Prostate gland (tissue), 2 donors: Measurements from ENCODE around the gene SPRED1. TPM values are rescaled to one million over a fixed set of nuclear protein-coding genes. Genes with fewer than 3 reads are reported as not detected.

ENCODE experiments used
- DNase-seq: peaks from one replicate; pipeline ENCODE4 v3.0.0-alpha.2; 2019; ENCODE audit warnings: low spot score
- H3K27ac ChIP-seq, 2 donors: fragments of 200-600 bp; sonication (generic); 2 replicates each; pipeline ENCODE4 v1.5.1; 2017 to 2019
- H3K27me3 ChIP-seq: fragments of 200-600 bp; sonication (generic); replicated peaks from 2 replicates; pipeline ENCODE4 v1.5.1; 2019; ENCODE audit not compliant: insufficient read depth
- H3K36me3 ChIP-seq, 2 donors: fragments of 200-600 bp; sonication (generic); 1 replicate in 1 of 2; 2 replicates in 1 of 2; pipeline versions ENCODE4 v1.5.1 to v1.8.1; 2017 to 2019
- H3K4me1 ChIP-seq: fragments of 200-600 bp; sonication (generic); replicated peaks from 2 replicates; pipeline ENCODE4 v1.5.1; 2019
- H3K4me3 ChIP-seq, 2 donors: fragments of 200-600 bp; sonication (generic); 2 replicates each; pipeline ENCODE4 v1.5.1; 2017 to 2019
- H3K9me3 ChIP-seq: fragments of 200-600 bp; sonication (generic); 2 replicates; pipeline ENCODE4 v1.5.1; 2017
- POLR2A ChIP-seq: fragments of 450-650 bp; IDR thresholded peaks from one replicate; pipeline ENCODE4 v1.6.1; 2016; ENCODE audit warnings: antibody characterized with exemption, mild to moderate bottlenecking
- POLR2AphosphoS5 ChIP-seq: sonication (generic); formaldehyde crosslinking; IDR thresholded peaks from one replicate; pipeline ENCODE4 v1.6.1; 2017; ENCODE audit warnings: antibody characterized with exemption
- WGBS: methylation state at CpG from one replicate; pipeline ENCODE4 v1.1.5; 2018; 5-methylcytosine and 5-hydroxymethylcytosine counted together
- intact Hi-C: fragments of 100-400 bp; cut with DNase I; formaldehyde crosslinking; loops from one replicate; pipeline ENCODE4 v1.14.2; 2022
- total RNA-seq, 2 donors: library from RNA; depleted of rRNA; stranded (reverse); fragments of >200 nt; gene quantifications; one replicate each; pipeline ENCODE4 v1.1.0, GENCODE V29; 2016
- TF ChIP-seq, protein P1 (sequence below), 4 experiments: fragments of 200-600 bp in 2 of 4; fragments of 450-650 bp in 2 of 4; sonication (generic) in 2 of 4; IDR thresholded peaks; 1 replicate in 3 of 4; 2 replicates in 1 of 4; pipeline ENCODE4 v1.5.1; 2016 to 2019; ENCODE audit warnings: antibody characterized with exemption in 4 of 4, mild to moderate bottlenecking in 2 of 4, moderate library complexity in 2 of 4

The SPRED1 gene
- total RNA-seq = 10 to 100 TPM in 1 of 2 donors, 1 to 10 TPM in 1; 9.5 to 13.3 TPM

DNA sequence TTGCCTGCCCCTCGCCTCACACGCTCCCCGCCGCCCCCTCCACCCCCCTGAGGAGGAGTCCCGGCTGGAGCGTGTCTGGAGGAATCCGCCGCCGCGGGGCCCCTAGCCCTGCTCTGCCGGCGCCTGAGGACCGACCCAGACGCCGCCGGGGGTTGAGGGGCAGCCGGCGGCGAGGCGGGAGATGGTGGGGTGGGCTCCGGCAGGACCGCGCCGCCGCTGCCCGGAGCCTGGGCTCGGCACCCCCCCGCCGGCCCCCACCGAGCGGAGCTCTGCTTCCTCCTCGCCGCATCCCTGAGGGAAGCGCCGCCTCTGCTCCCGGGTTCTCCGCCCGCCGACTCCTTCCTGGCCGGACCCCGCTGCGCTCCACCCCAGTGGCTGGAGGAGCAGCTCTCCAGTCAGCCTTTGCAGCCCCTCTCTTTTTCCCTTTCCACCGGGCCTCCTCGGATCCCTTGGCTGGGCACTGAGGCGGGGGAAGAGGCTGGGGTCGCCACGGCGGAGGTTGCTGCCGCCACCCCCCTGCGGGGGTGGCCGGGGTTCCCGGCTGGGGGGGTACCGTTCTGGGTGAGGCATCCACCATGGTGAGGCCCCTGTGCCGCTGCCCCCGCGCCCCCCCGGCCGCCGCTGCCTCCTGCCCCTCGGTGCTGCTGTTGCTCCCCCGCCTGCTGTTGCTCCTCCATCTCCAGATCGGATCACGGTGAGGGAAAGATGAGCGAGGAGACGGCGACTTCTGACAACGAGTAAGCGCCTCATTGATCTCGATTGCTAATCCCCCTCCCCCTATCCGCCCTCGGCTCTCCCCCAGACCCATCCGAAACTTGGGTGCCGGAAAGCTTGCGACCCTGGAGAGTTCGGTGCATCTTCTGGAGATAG is at the start of gene SPRED1:
SPRED1 (plus strand) TSS at position 356 of the 870 bp plus-strand sequence; CDS start at position 706, 350 bp downstream.
- Histone ChIP-seq H3K27ac (peak within 1 kb of the TSS; percentile 93 to 97), H3K9me3 (no peaks in the 10 kb centered on the region), H3K4me1 (no peaks in the 10 kb centered on the region), H3K27me3 (no peaks in the 10 kb centered on the region), H3K36me3 (no peaks in the 10 kb centered on the region), H3K4me3 (peak within 1 kb of the TSS; percentile 86 to 94)
- intact Hi-C loops = loop anchor here (5.0 kb wide), 2 partner anchors 100 to 180 kb away; no protein-coding TSS in a partner anchor
- TF ChIP-seq POLR2A (no peak), POLR2AphosphoS5 (no peak)
- TF ChIP-seq, protein P1, sequence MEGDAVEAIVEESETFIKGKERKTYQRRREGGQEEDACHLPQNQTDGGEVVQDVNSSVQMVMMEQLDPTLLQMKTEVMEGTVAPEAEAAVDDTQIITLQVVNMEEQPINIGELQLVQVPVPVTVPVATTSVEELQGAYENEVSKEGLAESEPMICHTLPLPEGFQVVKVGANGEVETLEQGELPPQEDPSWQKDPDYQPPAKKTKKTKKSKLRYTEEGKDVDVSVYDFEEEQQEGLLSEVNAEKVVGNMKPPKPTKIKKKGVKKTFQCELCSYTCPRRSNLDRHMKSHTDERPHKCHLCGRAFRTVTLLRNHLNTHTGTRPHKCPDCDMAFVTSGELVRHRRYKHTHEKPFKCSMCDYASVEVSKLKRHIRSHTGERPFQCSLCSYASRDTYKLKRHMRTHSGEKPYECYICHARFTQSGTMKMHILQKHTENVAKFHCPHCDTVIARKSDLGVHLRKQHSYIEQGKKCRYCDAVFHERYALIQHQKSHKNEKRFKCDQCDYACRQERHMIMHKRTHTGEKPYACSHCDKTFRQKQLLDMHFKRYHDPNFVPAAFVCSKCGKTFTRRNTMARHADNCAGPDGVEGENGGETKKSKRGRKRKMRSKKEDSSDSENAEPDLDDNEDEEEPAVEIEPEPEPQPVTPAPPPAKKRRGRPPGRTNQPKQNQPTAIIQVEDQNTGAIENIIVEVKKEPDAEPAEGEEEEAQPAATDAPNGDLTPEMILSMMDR (IDR thresholded peaks at IDR 0.05) = no peak
- peak; percentile 67 for DNase-seq
- under 1% methylated on average over 48 of the region's 75 CpGs for WGBS

DNA sequence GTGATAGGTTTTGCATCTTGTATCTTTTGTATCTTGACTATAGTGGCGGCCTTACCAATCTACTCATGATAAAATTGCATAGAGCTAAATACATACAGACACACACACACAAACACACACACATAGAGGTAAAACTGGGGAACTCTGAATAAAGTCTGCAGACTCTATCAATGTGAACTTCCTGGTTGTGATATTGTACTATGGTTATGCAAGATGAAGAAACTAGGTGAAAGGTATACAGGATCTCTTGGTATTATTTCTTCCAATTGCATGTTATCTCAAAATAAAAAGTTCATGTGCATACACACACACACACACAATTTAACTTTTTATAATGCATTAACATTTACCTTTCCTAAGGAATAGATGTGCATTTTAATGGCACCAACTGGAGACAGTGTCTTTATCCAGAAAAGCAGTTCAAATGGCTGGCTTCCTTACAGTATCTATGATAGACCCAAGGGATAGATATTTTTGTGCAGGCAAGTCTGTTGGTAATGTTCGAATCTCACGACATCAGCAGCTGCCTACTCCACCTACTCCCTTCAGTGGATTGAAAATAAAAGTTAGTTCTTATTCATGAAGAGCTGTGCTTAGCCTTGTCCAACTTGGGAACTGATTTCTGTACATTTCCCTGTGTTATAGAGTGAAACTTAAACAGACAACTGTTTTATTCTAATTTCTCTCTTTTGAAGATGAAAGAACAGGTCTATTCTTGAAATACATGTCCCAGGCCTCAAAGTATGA is 46.9 kb upstream of the SPRED1 start:
- intact Hi-C loops = no loop called here
- TF ChIP-seq, protein P1 (IDR thresholded peaks at IDR 0.05) = no peak
- TF ChIP-seq POLR2A = no peak
- TF ChIP-seq POLR2AphosphoS5 = no peak
- WGBS = 78% methylated on average over 3 of the region's 3 CpGs

DNA sequence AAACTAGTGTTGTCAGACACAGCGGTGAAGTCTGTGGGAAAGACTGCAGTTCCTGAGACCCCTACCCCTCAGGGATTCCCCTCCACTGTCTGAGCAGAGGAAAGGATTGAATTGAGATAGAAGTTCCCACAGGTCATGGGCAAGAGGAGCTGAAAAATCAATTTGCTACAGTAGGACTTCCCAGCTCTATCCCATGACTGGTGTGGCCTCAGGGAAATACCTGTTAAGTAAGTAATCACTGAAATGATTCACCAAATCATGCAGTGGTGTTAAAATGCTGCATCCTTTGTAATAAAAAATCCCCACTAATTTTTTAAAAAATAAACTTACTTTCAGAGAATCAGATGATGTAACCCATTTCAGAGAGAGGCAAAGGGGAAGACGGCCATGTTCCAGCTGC is 45.0 kb upstream of the SPRED1 start:
- H3K27ac ChIP-seq = no peak overlapping the region
- H3K36me3 ChIP-seq = no peaks in the 10 kb centered on the region
- no peak for TF ChIP-seq POLR2A
- TF ChIP-seq, protein P1 (IDR thresholded peaks at IDR 0.05) = no peak
- TF ChIP-seq POLR2AphosphoS5 = no peak
- WGBS = 100% methylated on average over 2 of the region's 2 CpGs
- no peak overlapping the region for H3K4me3 ChIP-seq
- H3K27me3 ChIP-seq = no peaks in the 10 kb centered on the region
- no peaks in the 10 kb centered on the region for H3K9me3 ChIP-seq
- intact Hi-C loops = no loop called here
- DNase-seq = no peak
- H3K4me1 ChIP-seq = no peaks in the 10 kb centered on the region

More for the DNA sequence above, 46.9 kb upstream of the SPRED1 start:
- no peak for DNase-seq
- H3K4me1 ChIP-seq = no peaks in the 10 kb centered on the region
- no peaks in the 10 kb centered on the region for H3K36me3 ChIP-seq
- no peak overlapping the region for H3K4me3 ChIP-seq
- H3K9me3 ChIP-seq = no peaks in the 10 kb centered on the region
- no peak overlapping the region for H3K27ac ChIP-seq
- no peaks in the 10 kb centered on the region for H3K27me3 ChIP-seq

DNA sequence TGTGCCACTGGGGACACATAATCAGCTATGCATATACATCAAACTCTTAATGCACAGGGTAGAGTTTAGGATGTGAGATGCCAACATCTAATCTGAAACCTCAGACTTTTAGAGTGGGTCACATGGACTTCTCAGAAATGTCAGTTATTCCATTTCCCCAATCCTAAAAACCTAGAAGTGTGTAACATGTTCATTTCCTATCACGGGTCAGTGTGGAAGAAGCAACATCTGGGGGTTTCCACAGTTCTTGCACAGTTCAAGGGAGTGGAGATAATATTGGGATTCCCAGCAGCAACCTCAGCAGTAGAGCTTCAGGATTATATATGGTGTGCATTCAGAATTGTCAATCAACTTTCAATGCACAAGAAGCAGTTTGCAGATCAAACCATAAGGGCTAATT is 44.4 kb upstream of the SPRED1 start:
- intact Hi-C loops = no loop called here
- DNase-seq = no peak
- 95% methylated on average over 1 of the region's 1 CpG for WGBS
- no peaks in the 10 kb centered on the region for H3K9me3 ChIP-seq
- H3K27ac ChIP-seq = no peak overlapping the region
- no peaks in the 10 kb centered on the region for H3K27me3 ChIP-seq
- no peak overlapping the region for H3K4me3 ChIP-seq
- no peak for TF ChIP-seq POLR2AphosphoS5
- TF ChIP-seq, protein P1 (IDR thresholded peaks at IDR 0.05) = no peak
- no peak for TF ChIP-seq POLR2A
- H3K36me3 ChIP-seq = no peaks in the 10 kb centered on the region
- H3K4me1 ChIP-seq = no peaks in the 10 kb centered on the region
